IMR-90 (cell line): ENCODE results near the gene LRRC58. TPM values are rescaled to one million over a fixed set of nuclear protein-coding genes. Genes with fewer than 3 reads are reported as not detected.

ENCODE experiments used
- ATAC-seq: fragments of 200-7000 bp; cut with Tn5 transposase; 2 replicates; pipeline ENCODE4 v1.9.1; 2020; ENCODE audit warnings: low read depth, mild to moderate bottlenecking, moderate library complexity
- BruUV-seq: library from RNA; stranded (reverse); fragments of 400-500 nt; replicated peaks from 2 replicates; lab custom pipeline; 2021; lab: Mats Ljungman, UMichigan
- CTCF ChIA-PET: fragments of 300-600 bp; formaldehyde crosslinking; extraction: SDS; loops from one replicate; lab custom pipeline; 2021; ENCODE audit warnings: antibody characterized with exemption; lab: Yijun Ruan, JAX
- POLR2A ChIA-PET: fragments of 300-600 bp; sonication (Branson Sonifier 250); formaldehyde crosslinking; loops from one replicate; lab custom pipeline; 2022; ENCODE audit warnings: antibody characterized with exemption; ENCODE audit not compliant: unreplicated experiment; lab: Charles Lee
- DNase-seq: peaks from one replicate; pipeline ENCODE4 v3.0.0; 2013
- H2AFZ ChIP-seq: replicated peaks from 2 replicates; pipeline ENCODE3; 2013; ENCODE audit warnings: low read length, mild to moderate bottlenecking; ENCODE audit not compliant: poor library complexity
- H2AK5ac ChIP-seq: 2 replicates; pipeline ENCODE4 v1.6.1; 2013; ENCODE audit warnings: low read depth, low read length, inconsistent platforms
- H2AK9ac ChIP-seq: replicated peaks from 2 replicates; pipeline ENCODE3; 2013; ENCODE audit warnings: mild to moderate bottlenecking, low read depth, low read length, moderate library complexity; ENCODE audit not compliant: poor library complexity
- H2BK120ac ChIP-seq: 2 replicates; pipeline ENCODE4 v1.6.1; 2013; ENCODE audit warnings: low read depth, low read length, inconsistent platforms
- H2BK15ac ChIP-seq: 3 replicates; pipeline ENCODE4 v1.6.1; 2013; ENCODE audit warnings: low read depth, low read length, inconsistent platforms
- H2BK20ac ChIP-seq: 2 replicates; pipeline ENCODE4 v1.6.1; 2013; ENCODE audit warnings: low read depth, mild to moderate bottlenecking, inconsistent platforms, low read length, moderate library complexity
- H2BK5ac ChIP-seq: 2 replicates; pipeline ENCODE4 v1.6.1; 2013; ENCODE audit warnings: mild to moderate bottlenecking, low read depth, low read length, inconsistent platforms; ENCODE audit not compliant: poor library complexity, severe bottlenecking
- H3K14ac ChIP-seq: replicated peaks from 2 replicates; pipeline ENCODE4 v1.6.1; 2013; ENCODE audit warnings: low read depth, low read length, inconsistent platforms
- H3K18ac ChIP-seq: 2 replicates; pipeline ENCODE4 v1.6.1; 2013; ENCODE audit warnings: low read depth, low read length, control low read depth
- H3K23ac ChIP-seq: 2 replicates; pipeline ENCODE4 v1.6.1; 2013; ENCODE audit warnings: low read depth, low read length, inconsistent platforms
- H3K27ac ChIP-seq: 2 replicates; pipeline ENCODE4 v1.5.1; 2013; ENCODE audit warnings: mild to moderate bottlenecking, control low read depth, low read length; ENCODE audit not compliant: insufficient read depth
- H3K27me3 ChIP-seq: 2 replicates; pipeline ENCODE4 v1.6.1; 2013; ENCODE audit warnings: low read length; ENCODE audit not compliant: control insufficient read depth, insufficient read depth
- H3K36me3 ChIP-seq: 2 replicates; pipeline ENCODE4 v1.6.1; 2013; ENCODE audit warnings: low read length, mixed read lengths; ENCODE audit not compliant: control insufficient read depth, insufficient read depth
- H3K4ac ChIP-seq: 2 replicates; pipeline ENCODE4 v1.6.1; 2013; ENCODE audit warnings: low read depth, low read length, inconsistent platforms
- H3K4me1 ChIP-seq: 2 replicates; pipeline ENCODE4 v1.6.1; 2013; ENCODE audit warnings: low read length, mixed read lengths; ENCODE audit not compliant: control insufficient read depth, insufficient read depth
- H3K4me2 ChIP-seq: 2 replicates; pipeline ENCODE4 v1.6.1; 2013; ENCODE audit warnings: low read depth, mild to moderate bottlenecking, control low read depth, low read length, moderate library complexity
- H3K4me3 ChIP-seq: 2 replicates; pipeline ENCODE4 v1.5.1; 2013; ENCODE audit warnings: low read depth, mild to moderate bottlenecking, control low read depth, low read length, moderate library complexity; ENCODE audit not compliant: insufficient read depth
- H3K56ac ChIP-seq: 2 replicates; pipeline ENCODE4 v1.6.1; 2013; ENCODE audit warnings: low read length, inconsistent platforms; ENCODE audit not compliant: insufficient read depth; ENCODE audit errors: extremely low read depth
- H3K79me1 ChIP-seq, 2 experiments: 2 replicates each; pipeline ENCODE4 v1.6.1; 2013; ENCODE audit warnings: low read length in 2 of 2, inconsistent platforms in 1 of 2, low read depth in 1 of 2
- H3K9ac ChIP-seq: 2 replicates; pipeline ENCODE4 v1.6.1; 2013; ENCODE audit warnings: low read depth, low read length, control low read depth
- H3K9me1 ChIP-seq: 2 replicates; pipeline ENCODE4 v1.6.1; 2013; ENCODE audit warnings: low read length, inconsistent platforms; ENCODE audit not compliant: insufficient read depth
- H3K9me3 ChIP-seq: 2 replicates; pipeline ENCODE4 v1.6.1; 2013; ENCODE audit warnings: low read length; ENCODE audit not compliant: control insufficient read depth, insufficient read depth
- H4K20me1 ChIP-seq: 2 replicates; pipeline ENCODE4 v1.6.1; 2013; ENCODE audit warnings: low read length, inconsistent platforms; ENCODE audit not compliant: insufficient read depth
- H4K5ac ChIP-seq: 2 replicates; pipeline ENCODE4 v1.6.1; 2013; ENCODE audit warnings: mild to moderate bottlenecking, low read depth, low read length, control low read depth
- H4K8ac ChIP-seq, 2 experiments: 2 replicates each; pipeline ENCODE4 v1.6.1; 2013; ENCODE audit warnings: low read depth in 2 of 2, low read length in 2 of 2, control low read depth in 1 of 2, inconsistent platforms in 1 of 2
- H4K91ac ChIP-seq: 2 replicates; pipeline ENCODE4 v1.6.1; 2013; ENCODE audit warnings: low read depth, low read length, inconsistent platforms; ENCODE audit not compliant: insufficient read depth
- BHLHE40 ChIP-seq: fragments of 150-350 bp; IDR thresholded peaks from 2 replicates; pipeline ENCODE4 v1.6.1; 2016; ENCODE audit warnings: mild to moderate bottlenecking, low read depth, low read length
- CEBPB ChIP-seq: IDR thresholded peaks from 2 replicates; pipeline ENCODE4 v1.6.1; 2012; ENCODE audit warnings: low read depth, low read length, improper control_type of control experiment
- CHD1 ChIP-seq: IDR thresholded peaks from 2 replicates; pipeline ENCODE4 v1.6.1; 2012; ENCODE audit warnings: low read depth, low read length, improper control_type of control experiment
- CTCF ChIP-seq: conservative IDR thresholded peaks from 2 replicates; pipeline ENCODE4 v1.5.1; 2012; ENCODE audit warnings: mild to moderate bottlenecking, low read depth, low read length, improper control_type of control experiment
- ELK1 ChIP-seq: fragments of 150-350 bp; IDR thresholded peaks from 2 replicates; pipeline ENCODE4 v1.6.1; 2016; ENCODE audit warnings: low read depth, mild to moderate bottlenecking, low read length, moderate library complexity, borderline replicate concordance
- FOS ChIP-seq: fragments of 150-350 bp; IDR thresholded peaks from 2 replicates; pipeline ENCODE4 v1.6.1; 2016; ENCODE audit warnings: low read depth, low read length
- MAFK ChIP-seq: IDR thresholded peaks from 2 replicates; pipeline ENCODE4 v1.6.1; 2012; ENCODE audit warnings: low read depth, low read length, improper control_type of control experiment
- MAZ ChIP-seq: IDR thresholded peaks from 2 replicates; pipeline ENCODE4 v1.6.1; 2012; ENCODE audit warnings: low read depth, mild to moderate bottlenecking, low read length, improper control_type of control experiment, moderate library complexity, borderline replicate concordance
- MXI1 ChIP-seq: IDR thresholded peaks from 2 replicates; pipeline ENCODE4 v1.6.1; 2012; ENCODE audit warnings: low read depth, mild to moderate bottlenecking, low read length, moderate library complexity, borderline replicate concordance
- NFE2L2 ChIP-seq: fragments of 150-350 bp; IDR thresholded peaks from 2 replicates; pipeline ENCODE4 v1.6.1; 2016; ENCODE audit warnings: low read depth, mild to moderate bottlenecking, low read length
- POLR2A ChIP-seq: IDR thresholded peaks from 2 replicates; pipeline ENCODE4 v1.6.1; 2012; ENCODE audit warnings: mild to moderate bottlenecking, low read depth, low read length
- RAD21 ChIP-seq: IDR thresholded peaks from 2 replicates; pipeline ENCODE4 v1.6.1; 2012; ENCODE audit warnings: low read length, improper control_type of control experiment
- RCOR1 ChIP-seq: IDR thresholded peaks from 2 replicates; pipeline ENCODE4 v1.6.1; 2012; ENCODE audit warnings: mild to moderate bottlenecking, low read length, improper control_type of control experiment; ENCODE audit not compliant: insufficient replicate concordance
- RFX5 ChIP-seq: IDR thresholded peaks from 2 replicates; pipeline ENCODE4 v1.8.0; 2012; ENCODE audit warnings: low read depth, mild to moderate bottlenecking, low read length, moderate library complexity
- SMC3 ChIP-seq: fragments of 150-350 bp; IDR thresholded peaks from 2 replicates; pipeline ENCODE4 v1.6.1; 2016; ENCODE audit warnings: low read depth, mild to moderate bottlenecking, antibody characterized with exemption, low read length, moderate library complexity
- WGBS, 2 experiments: methylation state at CpG; one replicate each; pipeline versions ENCODE4 v1.1.5 to v1.1.7; 2013; ENCODE audit warnings: missing lambda C conversion rate in 2 of 2; ENCODE audit not compliant: insufficient read length in 1 of 2; ENCODE audit errors: extremely low coverage in 2 of 2; 5-methylcytosine and 5-hydroxymethylcytosine counted together
- dilution Hi-C: fragments of 300-500 bp; cut with HindIII; formaldehyde crosslinking; loops from one replicate; pipeline ENCODE4 v1.14.3; 2018; ENCODE audit warnings: low sequenced_read_pairs; ENCODE audit not compliant: unreplicated experiment
- in situ Hi-C: fragments of 300-500 bp; cut with MboI; formaldehyde crosslinking; loops from 3 replicates; pipeline ENCODE4 v1.14.3; 2019; ENCODE audit warnings: low sequenced_read_pairs, inconsistent platforms, mixed read lengths
- intact Hi-C: fragments of 100-400 bp; cut with micrococcal nuclease; formaldehyde crosslinking; loops from 2 replicates; pipeline ENCODE4 v1.10.0; 2022
- polyA plus RNA-seq, 3 experiments: library from polyadenylated mRNA; depleted of rRNA; stranded (reverse); fragments of >200 nt; gene quantifications; 2 replicates each; pipeline ENCODE4 v1.2.3, GENCODE V29; 2012; ENCODE audit warnings: low replicate concordance in 1 of 3
- total RNA-seq: library from RNA; depleted of rRNA; stranded (reverse); fragments of >200 nt; gene quantifications from 2 replicates; pipeline ENCODE4 v1.2.3, GENCODE V29; 2012
- TF ChIP-seq, protein P1 (sequence below): fragments of 150-350 bp; IDR thresholded peaks from 2 replicates; pipeline ENCODE4 v1.6.1; 2017; ENCODE audit warnings: mild to moderate bottlenecking, antibody characterized with exemption, low read length, low read depth

The LRRC58 gene
- total and polyA plus RNA-seq, 2 of the 4 experiments (the other 2 are of a cell fraction) = 5.0 to 13.4 TPM

GRCh38 chr3:120339362-120339761 is 9.8 kb downstream of the LRRC58 start:
- no peak overlapping the region for H2BK120ac ChIP-seq
- ATAC-seq = no peak
- BruUV-seq = no TSS peak
- DNase-seq = no peak
- no peak overlapping the region for H3K56ac ChIP-seq
- H3K27me3 ChIP-seq = no peaks in the 10 kb centered on the region
- no peak overlapping the region for H4K5ac ChIP-seq
- H3K36me3 ChIP-seq = peaks cover 2% of the 10 kb centered on the region; the same call in 1 of the 2 replicates
- H3K14ac ChIP-seq = no peak overlapping the region
- no peak overlapping the region for H2AK9ac ChIP-seq
- H2BK5ac ChIP-seq = no peak overlapping the region
- H3K4me3 ChIP-seq = no peak overlapping the region
- no peak overlapping the region for H4K91ac ChIP-seq
- POLR2A ChIA-PET = no interaction called here
- H3K4me2 ChIP-seq = no peak overlapping the region
- dilution Hi-C loops = no loop called here
- in situ Hi-C loops = no loop called here
- H3K18ac ChIP-seq = no peak overlapping the region
- no peak overlapping the region for H4K8ac ChIP-seq
- H2BK15ac ChIP-seq = no peak overlapping the region
- 0 out of 2 replicates have a peak, but pooled peaks cover 2% of the 10 kb centered on the region for H3K4me1 ChIP-seq
- H3K4ac ChIP-seq = no peak overlapping the region
- H2AK5ac ChIP-seq = no peak overlapping the region
- no peak overlapping the region for H3K23ac ChIP-seq
- no peaks in the 10 kb centered on the region; the same call in 1 of the 2 replicates for H3K9me1 ChIP-seq
- no peak for TF ChIP-seq MAFK
- no peak for TF ChIP-seq NFE2L2
- TF ChIP-seq ELK1 = no peak
- no peak for TF ChIP-seq MXI1
- no peak for TF ChIP-seq CTCF
- TF ChIP-seq CEBPB = no peak
- TF ChIP-seq BHLHE40 = no peak
- no peak for TF ChIP-seq CHD1
- TF ChIP-seq MAZ = no peak
- TF ChIP-seq RAD21 = no peak
- TF ChIP-seq RCOR1 = no peak
- TF ChIP-seq POLR2A = no peak
- no peak for TF ChIP-seq FOS
- no peak for TF ChIP-seq SMC3
- TF ChIP-seq RFX5 = no peak
- TF ChIP-seq, protein P1, sequence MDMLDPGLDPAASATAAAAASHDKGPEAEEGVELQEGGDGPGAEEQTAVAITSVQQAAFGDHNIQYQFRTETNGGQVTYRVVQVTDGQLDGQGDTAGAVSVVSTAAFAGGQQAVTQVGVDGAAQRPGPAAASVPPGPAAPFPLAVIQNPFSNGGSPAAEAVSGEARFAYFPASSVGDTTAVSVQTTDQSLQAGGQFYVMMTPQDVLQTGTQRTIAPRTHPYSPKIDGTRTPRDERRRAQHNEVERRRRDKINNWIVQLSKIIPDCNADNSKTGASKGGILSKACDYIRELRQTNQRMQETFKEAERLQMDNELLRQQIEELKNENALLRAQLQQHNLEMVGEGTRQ = no peak
- H4K20me1 ChIP-seq = peaks cover 24% of the 10 kb centered on the region
- H2BK20ac ChIP-seq = no peak overlapping the region
- H3K27ac ChIP-seq = no peak overlapping the region
- WGBS, 2 experiments = no CpG with 5 or more reads among the region's 3 CpGs
- H3K79me1 ChIP-seq = peaks cover 9 to 30% of the 10 kb centered on the region in 2 experiments; a peak in 3 of 4 replicates
- H3K9ac ChIP-seq = no peak overlapping the region
- no peaks in the 10 kb centered on the region; the same call in 1 of the 2 replicates for H3K9me3 ChIP-seq
- H2AFZ ChIP-seq = no peak overlapping the region
- CTCF ChIA-PET = no interaction called here
- intact Hi-C loops = no loop called here
